NCI-H1092 (cell line): Measurements from ENCODE around the gene ODF2L.

Experiments used
- DNase-seq: peaks from one replicate; lab custom pipeline; 2025; lab: John Stamatoyannopoulos, UW

Gene ODF2L

GRCh38 chr1:86305731-86306130, 90.4 kb downstream of the ODF2L start:
- DNase-seq: no peak

- DNase-seq: no peak
These were observed 93.0 kb downstream of the ODF2L start for GRCh38 chr1:86303041-86303690.
